ENCODE results near the gene MACROD1.

Gene MACROD1

DNA sequence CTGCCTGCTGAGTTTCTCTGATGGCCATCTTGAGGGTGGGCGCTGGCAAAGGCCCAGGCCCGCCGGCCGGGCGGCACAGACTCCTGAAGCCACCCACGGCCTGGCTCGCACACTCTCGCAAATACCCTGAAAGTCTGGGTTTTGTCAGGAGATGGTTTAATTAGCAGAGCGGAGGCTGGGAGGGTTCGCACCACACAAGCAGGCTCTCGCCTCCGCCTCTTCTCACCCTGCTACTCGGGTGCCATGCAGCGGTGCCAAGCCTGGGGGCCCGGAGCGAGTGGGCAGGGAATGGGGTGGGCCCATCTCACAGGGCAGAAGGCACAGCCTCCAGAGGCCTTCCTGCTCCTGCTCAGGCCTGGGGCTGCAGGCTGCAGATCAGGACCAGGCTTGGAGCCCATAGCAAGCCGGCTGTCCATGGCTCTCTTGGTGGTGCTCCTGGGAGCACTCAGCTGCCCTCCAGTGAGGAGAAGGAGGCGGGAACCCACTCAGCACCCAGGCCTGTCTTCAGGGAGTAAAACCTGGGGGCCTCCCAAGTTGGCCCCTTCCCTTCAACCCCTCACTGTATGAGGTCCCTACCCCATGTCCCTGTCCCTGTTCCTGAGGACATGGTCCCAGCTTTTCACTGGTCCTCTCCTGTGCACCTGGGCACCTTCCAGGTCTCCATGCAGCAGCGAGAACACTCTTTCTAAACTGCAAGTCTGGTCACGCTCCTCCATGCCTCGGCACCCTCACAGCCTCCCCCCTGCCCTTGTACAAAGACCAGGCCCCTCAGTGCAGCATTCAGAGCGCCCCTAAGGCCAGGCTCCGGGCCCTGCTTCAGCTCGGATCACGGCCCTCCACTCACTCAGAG, 68.2 kb downstream of the MACROD1 start:
- no peaks in the 10 kb centered on the region for H3K36me3 ChIP-seq (ENCODE audit: low read depth)
- DNase-seq (ENCODE audit: low spot score), result no peak
- ATAC-seq (ENCODE audit: low read depth), result no peak
- H3K27ac ChIP-seq (ENCODE audit: poor library complexity, severe bottlenecking), result no peak overlapping the region
- H3K27me3 ChIP-seq (ENCODE audit: insufficient read depth, poor library complexity, severe bottlenecking), result no peaks in the 10 kb centered on the region
- H3K4me3 ChIP-seq (ENCODE audit: severe bottlenecking), result no peak overlapping the region
- no peak for TF ChIP-seq CTCF (IDR thresholded peaks at IDR 0.05; ENCODE audit: poor library complexity, severe bottlenecking)
- no peaks in the 10 kb centered on the region for H3K9me3 ChIP-seq (ENCODE audit: severe bottlenecking)
- H3K4me1 ChIP-seq (ENCODE audit: insufficient read depth, poor library complexity, severe bottlenecking), result peaks cover 12% of the 10 kb centered on the region

DNA sequence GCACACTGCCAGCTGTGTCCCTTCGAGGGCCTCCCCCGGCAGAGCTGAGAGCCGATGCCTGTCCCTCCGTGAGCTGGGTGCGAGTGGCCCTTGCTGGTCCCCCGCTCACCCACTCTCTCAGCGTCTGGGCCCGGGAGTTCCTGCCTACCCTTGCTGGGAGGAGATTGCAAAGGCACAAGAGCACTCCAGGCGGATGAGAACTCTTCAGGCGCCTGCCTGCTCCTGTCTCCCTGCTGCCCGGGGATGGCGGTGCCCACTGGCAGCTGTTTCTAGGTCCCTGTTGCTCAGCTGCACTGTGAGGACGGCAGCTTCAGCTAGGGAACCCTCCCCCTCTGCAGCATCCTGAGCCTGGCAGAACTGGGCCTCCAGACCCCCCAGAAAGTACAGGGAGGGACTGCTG, 69.1 kb downstream of the MACROD1 start:
- Histone ChIP-seq H3K27ac (ENCODE audit: poor library complexity, severe bottlenecking) (no peak overlapping the region), H3K27me3 (ENCODE audit: insufficient read depth, poor library complexity, severe bottlenecking) (no peaks in the 10 kb centered on the region), H3K36me3 (ENCODE audit: low read depth) (no peaks in the 10 kb centered on the region), H3K9me3 (ENCODE audit: severe bottlenecking) (no peaks in the 10 kb centered on the region), H3K4me3 (ENCODE audit: severe bottlenecking) (no peak overlapping the region), H3K4me1 (ENCODE audit: insufficient read depth, poor library complexity, severe bottlenecking) (peaks cover 12% of the 10 kb centered on the region)
- DNase-seq (ENCODE audit: low spot score), result no peak
- no peak for TF ChIP-seq CTCF (IDR thresholded peaks at IDR 0.05; ENCODE audit: poor library complexity, severe bottlenecking)
- ATAC-seq (ENCODE audit: low read depth), result no peak

DNA sequence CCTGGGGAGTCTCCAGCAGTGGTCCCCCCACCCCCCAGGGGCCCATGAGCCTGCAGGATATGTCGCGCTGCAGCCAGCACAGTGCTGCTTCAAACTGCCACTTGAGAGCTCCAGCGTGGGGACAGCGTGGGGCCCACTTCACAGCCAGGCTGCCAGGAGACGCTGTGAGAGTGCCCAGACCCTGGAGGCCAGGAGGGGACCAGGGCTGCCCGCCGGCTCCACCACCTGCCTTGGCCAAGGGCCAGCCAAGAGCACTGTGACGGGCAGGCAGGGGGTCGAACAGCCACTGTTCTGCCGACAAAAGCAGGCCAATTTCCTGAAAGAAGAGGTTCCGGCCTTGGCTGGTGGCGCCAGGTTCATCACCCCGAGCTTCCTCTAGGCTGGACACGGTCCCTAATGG, 70.0 kb downstream of the MACROD1 start:
- DNase-seq (ENCODE audit: low spot score), result no peak
- Histone ChIP-seq H3K4me1 (ENCODE audit: insufficient read depth, poor library complexity, severe bottlenecking) (peaks cover 18% of the 10 kb centered on the region), H3K36me3 (ENCODE audit: low read depth) (no peaks in the 10 kb centered on the region), H3K9me3 (ENCODE audit: severe bottlenecking) (no peaks in the 10 kb centered on the region), H3K27ac (ENCODE audit: poor library complexity, severe bottlenecking) (no peak overlapping the region), H3K27me3 (ENCODE audit: insufficient read depth, poor library complexity, severe bottlenecking) (no peaks in the 10 kb centered on the region), H3K4me3 (ENCODE audit: severe bottlenecking) (no peak overlapping the region)
- no peak for TF ChIP-seq CTCF (IDR thresholded peaks at IDR 0.05; ENCODE audit: poor library complexity, severe bottlenecking)
- no peak for ATAC-seq (ENCODE audit: low read depth)

GRCh38 chr11:64095273-64095817, 70.6 kb downstream of the MACROD1 start:
- H3K4me1 ChIP-seq (ENCODE audit: insufficient read depth, poor library complexity, severe bottlenecking), result peaks cover 21% of the 10 kb centered on the region
- no peaks in the 10 kb centered on the region for H3K36me3 ChIP-seq (ENCODE audit: low read depth)
- H3K27ac ChIP-seq (ENCODE audit: poor library complexity, severe bottlenecking), result no peak overlapping the region
- H3K9me3 ChIP-seq (ENCODE audit: severe bottlenecking), result no peaks in the 10 kb centered on the region
- H3K27me3 ChIP-seq (ENCODE audit: insufficient read depth, poor library complexity, severe bottlenecking), result no peaks in the 10 kb centered on the region
- ATAC-seq (ENCODE audit: low read depth), result no peak
- no peak overlapping the region for H3K4me3 ChIP-seq (ENCODE audit: severe bottlenecking)
- no peak for DNase-seq (ENCODE audit: low spot score)
- no peak for TF ChIP-seq CTCF (IDR thresholded peaks at IDR 0.05; ENCODE audit: poor library complexity, severe bottlenecking)
